SK-N-SH (cell line): ENCODE data around the gene TSPAN14. TPM values are rescaled to one million over a fixed set of nuclear protein-coding genes. Genes with fewer than 3 reads are reported as not detected.

Experiments
- ELF1 ChIP-seq: IDR thresholded peaks from 2 replicates; pipeline ENCODE4 v1.4.0; 2012
- MXI1 ChIP-seq: IDR thresholded peaks from 2 replicates; pipeline ENCODE4 v1.6.1; 2012; ENCODE audit warnings: mild to moderate bottlenecking, low read depth, low read length, improper control_type of control experiment
- USF2 ChIP-seq: fragments of 150-350 bp; IDR thresholded peaks from 2 replicates; pipeline ENCODE4 v1.6.1; 2017; ENCODE audit warnings: antibody characterized with exemption, low read length, low read depth, borderline replicate concordance
- polyA plus RNA-seq, 3 experiments: library from polyadenylated mRNA; depleted of rRNA; stranded (reverse); fragments of >200 nt; gene quantifications; 2 replicates each; pipeline ENCODE4 v1.2.3, GENCODE V29; 2012
- TF ChIP-seq, protein P1 (sequence below): IDR thresholded peaks from 2 replicates; pipeline ENCODE4 v1.6.1; 2012; ENCODE audit warnings: mild to moderate bottlenecking, low read depth, low read length, moderate library complexity
- TF ChIP-seq, protein P2 (sequence below): IDR thresholded peaks from 2 replicates; pipeline ENCODE4 v1.4.0; 2012; ENCODE audit warnings: low read depth, borderline replicate concordance

The TSPAN14 gene
- polyA plus RNA-seq, 1 of the 3 experiments (the other 2 are of a cell fraction): 78.1 TPM

DNA sequence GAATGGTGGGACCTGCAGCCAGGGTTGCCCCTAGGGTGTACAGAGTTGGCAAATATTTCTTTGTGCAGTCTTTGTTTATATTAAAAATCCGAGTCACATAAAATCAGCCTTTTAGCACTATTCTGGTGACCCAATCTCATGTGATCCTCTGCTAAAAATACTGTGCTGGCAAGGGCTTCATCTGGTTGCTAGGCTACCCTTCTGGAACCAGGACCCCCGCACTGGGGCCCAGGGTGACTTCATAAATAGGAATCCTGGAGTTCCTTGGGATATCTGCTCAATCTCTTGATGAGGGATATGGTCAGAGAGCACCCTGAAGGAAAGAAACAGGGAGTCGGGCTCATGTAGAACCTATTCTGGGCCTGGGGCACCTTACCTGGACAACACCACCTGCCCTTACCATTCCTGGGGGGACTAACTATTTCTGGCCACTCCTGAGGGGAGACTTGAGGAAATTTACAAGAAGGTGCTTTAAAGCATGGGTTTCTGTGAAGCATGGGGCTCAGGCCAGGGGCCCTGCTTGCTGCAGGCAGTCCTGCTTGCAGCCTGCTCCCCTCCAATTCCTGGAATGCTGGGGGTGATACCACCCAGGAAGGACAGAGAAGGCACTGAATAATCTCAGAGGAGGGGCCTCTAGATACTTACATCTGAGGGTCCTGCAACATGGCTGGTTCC lies 128.3 kb downstream of the TSPAN14 start (continued):
- TF ChIP-seq, protein P1, sequence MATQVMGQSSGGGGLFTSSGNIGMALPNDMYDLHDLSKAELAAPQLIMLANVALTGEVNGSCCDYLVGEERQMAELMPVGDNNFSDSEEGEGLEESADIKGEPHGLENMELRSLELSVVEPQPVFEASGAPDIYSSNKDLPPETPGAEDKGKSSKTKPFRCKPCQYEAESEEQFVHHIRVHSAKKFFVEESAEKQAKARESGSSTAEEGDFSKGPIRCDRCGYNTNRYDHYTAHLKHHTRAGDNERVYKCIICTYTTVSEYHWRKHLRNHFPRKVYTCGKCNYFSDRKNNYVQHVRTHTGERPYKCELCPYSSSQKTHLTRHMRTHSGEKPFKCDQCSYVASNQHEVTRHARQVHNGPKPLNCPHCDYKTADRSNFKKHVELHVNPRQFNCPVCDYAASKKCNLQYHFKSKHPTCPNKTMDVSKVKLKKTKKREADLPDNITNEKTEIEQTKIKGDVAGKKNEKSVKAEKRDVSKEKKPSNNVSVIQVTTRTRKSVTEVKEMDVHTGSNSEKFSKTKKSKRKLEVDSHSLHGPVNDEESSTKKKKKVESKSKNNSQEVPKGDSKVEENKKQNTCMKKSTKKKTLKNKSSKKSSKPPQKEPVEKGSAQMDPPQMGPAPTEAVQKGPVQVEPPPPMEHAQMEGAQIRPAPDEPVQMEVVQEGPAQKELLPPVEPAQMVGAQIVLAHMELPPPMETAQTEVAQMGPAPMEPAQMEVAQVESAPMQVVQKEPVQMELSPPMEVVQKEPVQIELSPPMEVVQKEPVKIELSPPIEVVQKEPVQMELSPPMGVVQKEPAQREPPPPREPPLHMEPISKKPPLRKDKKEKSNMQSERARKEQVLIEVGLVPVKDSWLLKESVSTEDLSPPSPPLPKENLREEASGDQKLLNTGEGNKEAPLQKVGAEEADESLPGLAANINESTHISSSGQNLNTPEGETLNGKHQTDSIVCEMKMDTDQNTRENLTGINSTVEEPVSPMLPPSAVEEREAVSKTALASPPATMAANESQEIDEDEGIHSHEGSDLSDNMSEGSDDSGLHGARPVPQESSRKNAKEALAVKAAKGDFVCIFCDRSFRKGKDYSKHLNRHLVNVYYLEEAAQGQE: no peak
- TF ChIP-seq USF2 (no peak), ELF1 (no peak), MXI1 (no peak)
- TF ChIP-seq, protein P2, sequence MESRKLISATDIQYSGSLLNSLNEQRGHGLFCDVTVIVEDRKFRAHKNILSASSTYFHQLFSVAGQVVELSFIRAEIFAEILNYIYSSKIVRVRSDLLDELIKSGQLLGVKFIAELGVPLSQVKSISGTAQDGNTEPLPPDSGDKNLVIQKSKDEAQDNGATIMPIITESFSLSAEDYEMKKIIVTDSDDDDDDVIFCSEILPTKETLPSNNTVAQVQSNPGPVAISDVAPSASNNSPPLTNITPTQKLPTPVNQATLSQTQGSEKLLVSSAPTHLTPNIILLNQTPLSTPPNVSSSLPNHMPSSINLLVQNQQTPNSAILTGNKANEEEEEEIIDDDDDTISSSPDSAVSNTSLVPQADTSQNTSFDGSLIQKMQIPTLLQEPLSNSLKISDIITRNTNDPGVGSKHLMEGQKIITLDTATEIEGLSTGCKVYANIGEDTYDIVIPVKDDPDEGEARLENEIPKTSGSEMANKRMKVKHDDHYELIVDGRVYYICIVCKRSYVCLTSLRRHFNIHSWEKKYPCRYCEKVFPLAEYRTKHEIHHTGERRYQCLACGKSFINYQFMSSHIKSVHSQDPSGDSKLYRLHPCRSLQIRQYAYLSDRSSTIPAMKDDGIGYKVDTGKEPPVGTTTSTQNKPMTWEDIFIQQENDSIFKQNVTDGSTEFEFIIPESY: no peak

Other genes starting within 250 kb of the TSPAN14 start
- 50.9 and 53.6 TPM in 2 replicates for gene ANXA11, start 248.8 kb upstream of the TSPAN14 start, polyA plus RNA-seq (2012; rRNA removed)
- 0.03 and 0.05 TPM in 2 replicates for gene MAT1A, start 164.7 kb upstream of the TSPAN14 start, polyA plus RNA-seq (2012; rRNA removed)
- gene DYDC1, start 97.6 kb upstream of the TSPAN14 start, polyA plus RNA-seq (2012; rRNA removed): not detected in 2 replicates
- 0.08 and 0.10 TPM in 2 replicates for gene DYDC2, start 97.5 kb upstream of the TSPAN14 start, polyA plus RNA-seq (2012; rRNA removed)
- 14.0 and 15.6 TPM in 2 replicates for gene PRXL2A, start 45.8 kb upstream of the TSPAN14 start, polyA plus RNA-seq (2012; rRNA removed)
- gene SH2D4B, start 83.6 kb downstream of the TSPAN14 start, polyA plus RNA-seq (2012; rRNA removed): not detected in 2 replicates